NCI-H2029 treated with DMSO at 0.1 percent for 48 hours (cell line): Measurements from ENCODE around the gene CD80.

Experiments used
- DNase-seq: peaks from one replicate; lab custom pipeline; 2025; lab: John Stamatoyannopoulos, UW

The CD80 gene

DNA sequence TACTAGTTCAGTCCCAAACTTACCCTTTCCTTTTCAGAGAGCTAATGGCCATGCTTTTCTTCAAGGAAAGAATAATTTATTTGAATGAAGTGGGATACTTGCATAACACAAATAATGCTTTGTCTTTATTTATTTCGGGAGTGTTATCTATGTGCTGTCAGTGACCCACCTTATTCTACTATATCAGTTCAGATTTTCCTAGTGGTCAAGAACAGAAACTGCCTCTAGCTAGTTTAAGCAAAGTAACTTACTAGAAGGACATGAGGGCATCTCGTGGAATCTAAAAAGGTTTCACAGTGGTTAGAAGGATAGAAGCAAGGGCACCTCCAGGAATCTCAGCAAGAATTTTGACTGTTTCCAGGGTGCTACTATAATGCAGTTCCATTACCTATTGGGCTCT lies 64.8 kb downstream of the CD80 start:
- no peak for DNase-seq

DNA sequence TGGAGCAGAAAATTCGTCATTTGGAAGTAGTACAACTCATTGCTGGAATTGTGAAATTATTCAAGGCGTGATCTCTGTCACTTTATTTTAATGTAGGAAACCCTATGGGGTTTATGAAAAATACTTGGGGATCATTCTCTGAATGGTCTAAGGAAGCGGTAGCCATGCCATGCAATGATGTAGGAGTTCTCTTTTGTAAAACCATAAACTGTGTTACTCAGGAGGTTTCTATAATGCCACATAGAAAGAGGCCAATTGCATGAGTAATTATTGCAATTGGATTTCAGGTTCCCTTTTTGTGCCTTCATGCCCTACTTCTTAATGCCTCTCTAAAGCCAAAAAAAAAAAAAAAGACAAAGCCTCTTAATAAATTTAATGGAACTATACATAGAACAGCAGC lies 66.6 kb downstream of the CD80 start:
- no peak for DNase-seq

DNA sequence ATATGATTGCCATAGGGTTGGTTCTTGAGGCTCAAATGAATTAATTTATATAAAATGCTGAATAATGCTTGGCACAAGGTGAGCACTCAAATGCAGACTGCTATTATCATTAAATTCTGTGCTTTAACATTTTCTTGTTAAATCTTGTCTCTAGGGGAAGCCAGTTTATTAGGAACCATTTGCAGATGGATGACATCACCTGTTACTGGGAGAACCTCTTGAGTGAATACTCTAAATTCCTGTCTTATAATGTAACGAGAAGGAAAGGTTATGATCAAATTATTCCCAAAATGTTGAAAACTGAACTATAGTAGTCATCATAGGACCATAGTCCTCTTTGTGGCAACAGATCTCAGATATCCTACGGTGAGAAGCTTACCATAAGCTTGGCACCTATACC lies 67.3 kb downstream of the CD80 start:
- DNase-seq, result no peak

DNA sequence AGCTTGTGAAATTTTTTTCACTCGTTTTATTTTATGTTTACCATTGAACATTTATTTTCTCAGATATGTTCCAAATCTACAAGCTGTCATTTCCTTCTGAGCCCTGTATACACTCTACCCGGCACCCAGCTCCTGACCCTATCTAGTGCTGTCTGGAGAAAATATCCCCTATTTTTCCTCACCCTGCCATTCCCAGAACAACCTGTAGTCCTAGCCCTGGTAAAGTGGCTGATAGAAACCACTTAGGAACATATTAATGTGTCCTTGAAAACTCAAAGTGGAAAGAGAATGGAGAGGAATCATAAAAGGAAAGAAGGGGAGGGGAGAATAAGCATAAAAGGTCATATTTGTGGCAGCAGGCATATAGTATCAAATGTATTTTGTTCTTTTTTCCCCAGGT lies 69.3 kb downstream of the CD80 start:
- no peak for DNase-seq

DNA sequence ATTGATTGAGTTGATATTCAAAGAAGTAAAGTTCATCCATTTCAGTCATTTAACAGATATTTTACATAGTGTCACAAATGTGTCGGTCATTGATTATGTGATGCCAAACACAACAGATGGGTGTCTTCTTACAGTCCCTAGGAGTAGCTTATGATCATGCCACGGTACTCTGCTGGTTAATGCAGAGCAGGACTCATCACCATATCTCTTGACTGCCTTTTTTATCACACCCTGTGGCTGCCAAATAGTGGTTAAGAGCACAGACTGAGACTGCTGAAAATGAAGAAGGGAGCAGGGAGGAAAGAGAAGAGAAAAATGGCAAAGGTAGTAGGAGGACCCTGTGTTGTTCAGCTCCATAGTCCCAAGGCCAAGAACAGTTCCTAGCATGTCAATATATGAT lies 73.9 kb downstream of the CD80 start:
- DNase-seq, result no peak

DNA sequence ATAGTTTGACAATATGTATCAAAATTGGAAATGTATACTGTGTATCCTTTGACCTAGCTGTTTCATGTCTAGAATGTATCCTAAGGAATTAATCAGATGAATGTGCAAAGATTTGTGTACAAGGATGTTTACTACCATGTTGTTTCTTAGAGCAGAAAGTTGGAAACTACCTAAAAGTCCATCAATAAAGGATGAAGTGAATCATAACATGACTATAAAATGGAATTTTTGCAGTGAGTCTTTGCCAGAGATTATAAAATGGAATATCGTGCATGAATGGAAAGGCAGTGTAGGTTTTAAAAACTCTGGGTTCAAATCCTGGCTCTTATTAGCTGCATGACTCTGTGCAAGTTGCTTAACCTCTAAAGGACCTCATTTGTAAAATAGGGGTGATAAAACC lies 76.3 kb downstream of the CD80 start:
- DNase-seq, result no peak

DNA sequence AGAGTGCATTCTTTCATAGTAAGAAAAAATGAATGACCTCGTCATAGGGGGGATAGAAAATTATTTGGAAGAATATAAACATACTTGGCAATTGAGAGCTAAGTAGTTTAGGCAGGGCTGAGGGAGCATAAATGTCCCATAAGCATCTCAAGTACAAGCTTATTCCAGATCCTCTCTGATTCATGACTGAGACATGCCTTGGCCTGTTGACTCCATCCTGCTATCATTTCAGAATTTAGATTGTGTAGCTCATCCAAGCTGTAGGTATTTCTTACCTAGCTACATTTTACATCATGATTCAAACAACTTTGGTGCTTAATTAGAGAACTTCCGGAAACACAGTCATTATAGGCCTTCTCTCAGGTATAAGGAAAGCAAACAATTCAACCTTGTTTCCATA lies 78.3 kb downstream of the CD80 start:
- DNase-seq, result no peak
